Karpas-422 (cell line): ENCODE results near the gene ABHD12. TPM values are rescaled to one million over a fixed set of nuclear protein-coding genes. Genes with fewer than 3 reads are reported as not detected.

Experiments
- DNase-seq: peaks from one replicate; pipeline ENCODE4 v3.0.0-alpha.2; 2015
- H2AFZ ChIP-seq: fragments of 200-600 bp; sonication (generic); 2 replicates; pipeline ENCODE4 v1.6.1; 2014; ENCODE audit warnings: antibody characterized with exemption, low read length, mixed read lengths
- H3K27ac ChIP-seq: fragments of 200-600 bp; sonication (generic); 2 replicates; pipeline ENCODE4 v1.5.1; 2014; ENCODE audit warnings: mild to moderate bottlenecking, low read length, moderate library complexity
- H3K27me3 ChIP-seq: fragments of 200-600 bp; sonication (generic); 2 replicates; pipeline ENCODE4 v1.6.1; 2014; ENCODE audit warnings: low read length, mixed read lengths
- H3K36me3 ChIP-seq: fragments of 200-600 bp; sonication (generic); 2 replicates; pipeline ENCODE4 v1.6.1; 2014; ENCODE audit warnings: low read length, mixed read lengths; ENCODE audit not compliant: insufficient read depth
- H3K4me1 ChIP-seq: fragments of 200-600 bp; sonication (generic); 2 replicates; pipeline ENCODE4 v1.6.1; 2014; ENCODE audit warnings: mild to moderate bottlenecking, low read length, mixed read lengths
- H3K4me2 ChIP-seq: fragments of 200-600 bp; sonication (generic); 2 replicates; pipeline ENCODE4 v1.6.1; 2014; ENCODE audit warnings: low read length, low read depth, mild to moderate bottlenecking; ENCODE audit not compliant: poor library complexity, severe bottlenecking
- H3K4me3 ChIP-seq: fragments of 200-600 bp; sonication (generic); 2 replicates; pipeline ENCODE4 v1.5.1; 2014; ENCODE audit warnings: mild to moderate bottlenecking, antibody characterized with exemption, low read length, mixed read lengths
- H3K79me2 ChIP-seq: fragments of 200-600 bp; sonication (generic); 2 replicates; pipeline ENCODE4 v1.6.1; 2014; ENCODE audit warnings: mild to moderate bottlenecking, low read length, mixed read lengths
- H3K9ac ChIP-seq: fragments of 200-600 bp; sonication (generic); 2 replicates; pipeline ENCODE4 v1.6.0; 2014; ENCODE audit warnings: low read length
- H3K9me2 ChIP-seq: fragments of 200-600 bp; sonication (generic), shearing (Covaris generic); replicated peaks from 2 replicates; pipeline ENCODE4 v1.6.0; 2014; ENCODE audit warnings: mild to moderate bottlenecking, low read length, moderate library complexity; ENCODE audit not compliant: insufficient read depth
- H3K9me3 ChIP-seq: fragments of 300-700, 200-600 bp; sonication (generic); 2 replicates; pipeline ENCODE4 v1.6.1; 2014; ENCODE audit warnings: low read length, mixed read lengths
- H4K20me1 ChIP-seq: fragments of 200-600 bp; sonication (generic); 2 replicates; pipeline ENCODE4 v1.6.1; 2014; ENCODE audit warnings: mild to moderate bottlenecking, antibody characterized with exemption, low read length, low read depth; ENCODE audit not compliant: insufficient read depth
- total RNA-seq: library from RNA; depleted of rRNA; stranded (reverse); fragments of >200 nt; shearing (Covaris generic); gene quantifications from 2 replicates; pipeline ENCODE4 v1.2.3, GENCODE V29; 2014; ENCODE audit warnings: low replicate concordance

The ABHD12 gene
- total RNA-seq, 1 experiment from 2014 or later = 26.1 TPM

DNA sequence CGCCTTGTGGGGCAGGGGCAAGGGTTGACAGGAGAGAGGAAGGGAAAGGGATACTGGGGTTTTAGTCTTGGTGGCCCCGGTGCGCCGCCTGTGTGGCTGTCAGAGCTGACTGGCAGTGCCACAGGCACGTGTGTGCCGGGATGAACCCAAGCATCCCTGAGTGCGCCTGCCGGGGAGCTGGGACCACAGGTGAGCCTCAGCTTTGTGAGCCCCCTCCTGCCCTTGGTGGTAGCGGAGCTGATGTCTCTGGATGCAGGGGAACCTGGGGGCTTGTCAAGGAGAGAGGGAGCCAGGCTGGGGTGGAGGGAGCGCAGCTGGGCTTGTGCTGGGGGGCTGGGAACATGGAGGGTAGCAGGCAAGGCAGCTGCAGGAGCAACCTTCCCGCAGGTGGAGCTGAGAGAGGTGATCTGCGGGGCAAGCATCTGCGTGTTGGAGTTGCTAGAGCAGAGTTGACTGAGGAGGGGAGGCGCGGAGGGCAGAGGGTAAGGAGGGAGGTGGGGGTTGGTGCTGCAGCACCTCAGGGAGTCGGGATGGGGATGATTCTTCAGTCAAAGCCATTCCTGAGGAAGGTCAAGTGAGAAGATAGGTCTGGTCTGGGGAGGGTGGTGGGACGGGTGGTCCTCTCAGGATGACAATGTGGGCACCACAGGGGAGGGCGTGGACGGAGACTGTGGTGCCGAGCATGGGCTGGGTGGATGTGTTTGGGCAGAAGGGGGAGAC, 114.7 kb downstream of the ABHD12 start:
- no peak overlapping the region for H3K4me2 ChIP-seq
- peaks cover 56% of the 10 kb centered on the region; the same call in 1 of the 2 replicates for H4K20me1 ChIP-seq
- H2AFZ ChIP-seq = no peak overlapping the region
- H3K4me1 ChIP-seq = peaks cover 14% of the 10 kb centered on the region
- no peak overlapping the region for H3K4me3 ChIP-seq
- peaks cover 50% of the 10 kb centered on the region for H3K36me3 ChIP-seq
- no peaks in the 10 kb centered on the region for H3K9me3 ChIP-seq
- H3K27me3 ChIP-seq = no peaks in the 10 kb centered on the region
- H3K27ac ChIP-seq = no peak overlapping the region
- H3K9ac ChIP-seq = no peak overlapping the region
- no peak for DNase-seq
- H3K9me2 ChIP-seq = no peaks in the 10 kb centered on the region
- peaks cover 26% of the 10 kb centered on the region for H3K79me2 ChIP-seq

DNA sequence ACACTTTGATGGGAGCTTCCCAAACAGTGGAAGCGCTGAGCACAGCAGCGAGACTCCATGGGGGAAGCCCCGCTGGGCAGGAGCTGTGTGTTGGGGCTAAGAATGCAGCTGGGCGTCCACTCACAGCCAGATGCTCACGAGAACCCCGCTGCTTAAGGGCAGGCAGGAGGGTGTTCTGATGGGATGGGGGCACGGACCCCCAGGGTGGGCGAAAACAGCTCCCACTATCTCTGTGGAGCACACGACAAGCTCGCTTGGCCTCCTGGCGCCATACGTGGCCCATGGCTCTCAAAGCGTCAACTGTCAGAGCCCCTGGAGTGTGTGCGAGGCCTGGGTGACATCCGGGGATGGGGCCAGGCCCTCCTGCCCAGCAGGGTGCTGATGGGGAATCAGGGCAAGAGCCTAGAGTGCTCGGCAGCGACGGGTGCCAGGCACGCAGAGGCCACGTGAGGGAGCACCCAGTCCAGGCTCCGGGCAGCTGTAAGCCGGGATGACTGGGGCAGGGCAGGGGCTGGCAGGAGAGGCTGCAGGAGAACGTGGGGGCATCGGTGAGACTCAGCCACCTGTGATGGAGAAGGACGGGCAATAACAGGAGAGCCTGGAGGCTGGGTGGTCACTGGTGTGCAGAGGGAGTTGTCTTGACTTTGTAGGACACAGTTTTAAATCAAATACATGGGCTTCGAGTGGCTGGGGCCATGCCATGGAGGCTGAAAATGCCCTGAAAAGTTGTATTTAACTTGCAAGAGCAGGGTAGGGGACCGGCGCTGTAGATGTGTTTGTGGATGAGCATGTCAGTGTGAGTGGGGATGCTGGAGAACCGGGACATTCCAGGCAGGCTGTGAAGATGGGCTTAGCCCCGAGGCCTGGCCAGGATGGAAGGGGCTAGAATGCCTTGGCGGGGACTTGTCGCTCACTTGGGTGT, 115.5 kb downstream of the ABHD12 start:
- H3K36me3 ChIP-seq = peaks cover 50% of the 10 kb centered on the region
- no peak overlapping the region for H3K9ac ChIP-seq
- no peaks in the 10 kb centered on the region for H3K27me3 ChIP-seq
- peaks cover 30% of the 10 kb centered on the region for H3K79me2 ChIP-seq
- peaks cover 5% of the 10 kb centered on the region for H3K4me1 ChIP-seq
- no peak overlapping the region for H3K27ac ChIP-seq
- H4K20me1 ChIP-seq = peaks cover 48% of the 10 kb centered on the region; the same call in 1 of the 2 replicates
- no peak for DNase-seq
- H3K4me2 ChIP-seq = no peak overlapping the region
- H3K4me3 ChIP-seq = no peak overlapping the region
- no peaks in the 10 kb centered on the region for H3K9me2 ChIP-seq
- H2AFZ ChIP-seq = no peak overlapping the region
- no peaks in the 10 kb centered on the region for H3K9me3 ChIP-seq

DNA sequence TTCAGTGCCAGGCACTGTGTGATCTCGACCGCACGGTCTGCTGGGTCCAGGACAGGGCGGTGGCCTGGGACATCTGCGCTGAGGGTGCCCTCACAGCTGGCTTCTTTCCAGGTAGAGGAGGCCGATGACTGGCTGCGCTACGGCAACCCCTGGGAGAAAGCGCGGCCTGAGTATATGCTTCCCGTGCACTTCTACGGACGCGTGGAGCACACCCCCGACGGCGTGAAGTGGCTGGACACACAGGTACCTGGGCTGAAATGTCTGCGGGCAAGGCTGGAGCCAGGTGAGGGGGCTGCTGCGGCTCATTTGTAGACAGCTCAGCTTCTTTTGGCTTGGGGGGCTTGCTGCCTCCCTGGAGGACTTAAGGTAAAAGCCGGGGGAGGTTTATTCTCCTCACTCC, 116.2 kb downstream of the ABHD12 start:
- no peak overlapping the region for H3K9ac ChIP-seq
- H3K27me3 ChIP-seq = no peaks in the 10 kb centered on the region
- no peak overlapping the region for H3K27ac ChIP-seq
- H3K79me2 ChIP-seq = peaks cover 33% of the 10 kb centered on the region
- peaks cover 52% of the 10 kb centered on the region for H4K20me1 ChIP-seq
- H3K9me3 ChIP-seq = no peaks in the 10 kb centered on the region
- H3K4me1 ChIP-seq = no peaks in the 10 kb centered on the region
- no peak overlapping the region for H3K4me2 ChIP-seq
- no peak for DNase-seq
- no peak overlapping the region for H3K4me3 ChIP-seq
- H3K36me3 ChIP-seq = peaks cover 53% of the 10 kb centered on the region
- H3K9me2 ChIP-seq = no peaks in the 10 kb centered on the region
- H2AFZ ChIP-seq = no peak overlapping the region

DNA sequence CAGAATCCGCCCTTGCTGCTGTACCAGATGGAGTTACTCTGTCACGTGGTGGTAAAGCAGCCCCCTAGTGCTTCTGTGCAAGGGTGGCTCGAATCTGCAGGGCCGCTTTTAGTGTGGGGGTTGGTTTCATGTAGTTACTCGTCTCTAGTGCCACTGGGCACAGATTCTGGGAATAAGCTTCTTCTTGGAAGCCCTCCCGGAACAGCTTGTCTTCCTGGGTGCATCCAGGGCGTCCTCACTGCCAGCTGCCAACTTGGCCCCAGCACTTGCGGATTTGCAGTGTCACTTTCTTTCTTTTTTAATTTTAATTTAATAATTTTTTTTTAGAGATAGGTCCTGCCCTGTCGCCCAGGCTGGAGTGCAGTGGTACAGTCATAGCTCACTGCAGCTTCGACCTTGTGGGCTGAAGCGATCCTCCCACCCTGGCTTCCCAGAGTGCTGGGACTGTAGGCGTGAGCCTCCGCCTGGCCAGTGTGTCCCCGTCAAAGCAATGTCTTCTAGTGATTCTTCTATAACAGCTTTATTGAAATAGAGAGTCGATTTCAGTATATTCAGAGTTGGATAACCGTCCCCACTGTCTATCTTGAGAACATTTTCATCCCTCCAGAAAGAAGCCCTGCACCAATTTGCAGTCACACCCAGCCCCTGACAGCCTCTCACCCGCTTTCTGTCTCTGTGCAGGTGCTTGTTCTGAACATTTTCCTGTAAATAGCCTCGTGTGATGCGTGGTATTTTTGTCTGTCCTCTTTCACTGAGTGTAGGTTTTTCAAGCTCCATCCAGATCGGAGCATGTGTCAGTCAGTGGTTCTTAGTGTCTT, 116.9 kb downstream of the ABHD12 start:
- peaks cover 58% of the 10 kb centered on the region for H4K20me1 ChIP-seq
- H3K9me3 ChIP-seq = no peaks in the 10 kb centered on the region
- peaks cover 59% of the 10 kb centered on the region for H3K36me3 ChIP-seq
- H3K27ac ChIP-seq = no peak overlapping the region
- no peaks in the 10 kb centered on the region for H3K27me3 ChIP-seq
- no peak overlapping the region for H2AFZ ChIP-seq
- no peaks in the 10 kb centered on the region for H3K9me2 ChIP-seq
- H3K9ac ChIP-seq = no peak overlapping the region
- H3K79me2 ChIP-seq = peaks cover 38% of the 10 kb centered on the region
- no peak overlapping the region for H3K4me2 ChIP-seq
- no peaks in the 10 kb centered on the region for H3K4me1 ChIP-seq
- DNase-seq = no peak
- no peak overlapping the region for H3K4me3 ChIP-seq

DNA sequence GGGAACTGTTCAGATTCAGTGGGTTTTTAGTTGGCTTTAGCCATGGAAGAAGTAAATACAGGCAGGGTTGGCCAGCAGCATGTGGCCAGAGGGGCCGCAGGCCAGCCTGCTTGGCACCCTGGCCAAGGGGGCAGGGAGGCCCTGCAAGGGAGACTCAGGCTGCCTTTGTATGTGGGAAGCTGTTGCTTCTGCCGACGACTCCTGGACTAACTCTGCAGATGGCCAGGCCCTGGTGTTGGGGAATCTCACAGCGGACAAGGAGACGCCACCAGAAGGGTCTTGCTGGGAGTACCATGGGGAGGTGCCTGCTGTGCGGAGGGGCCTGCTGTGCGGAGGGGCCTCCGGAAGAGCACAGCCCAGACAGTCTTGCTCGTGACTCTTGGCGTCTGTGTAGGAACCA, 117.6 kb downstream of the ABHD12 start:
- H4K20me1 ChIP-seq = peaks cover 57% of the 10 kb centered on the region
- no peak overlapping the region for H3K4me3 ChIP-seq
- H3K4me2 ChIP-seq = no peak overlapping the region
- no peaks in the 10 kb centered on the region for H3K27me3 ChIP-seq
- no peaks in the 10 kb centered on the region for H3K9me3 ChIP-seq
- H3K4me1 ChIP-seq = no peaks in the 10 kb centered on the region
- H2AFZ ChIP-seq = no peak overlapping the region
- DNase-seq = no peak
- H3K36me3 ChIP-seq = peaks cover 63% of the 10 kb centered on the region
- H3K9me2 ChIP-seq = no peaks in the 10 kb centered on the region
- no peak overlapping the region for H3K27ac ChIP-seq
- peaks cover 44% of the 10 kb centered on the region for H3K79me2 ChIP-seq
- no peak overlapping the region for H3K9ac ChIP-seq

DNA sequence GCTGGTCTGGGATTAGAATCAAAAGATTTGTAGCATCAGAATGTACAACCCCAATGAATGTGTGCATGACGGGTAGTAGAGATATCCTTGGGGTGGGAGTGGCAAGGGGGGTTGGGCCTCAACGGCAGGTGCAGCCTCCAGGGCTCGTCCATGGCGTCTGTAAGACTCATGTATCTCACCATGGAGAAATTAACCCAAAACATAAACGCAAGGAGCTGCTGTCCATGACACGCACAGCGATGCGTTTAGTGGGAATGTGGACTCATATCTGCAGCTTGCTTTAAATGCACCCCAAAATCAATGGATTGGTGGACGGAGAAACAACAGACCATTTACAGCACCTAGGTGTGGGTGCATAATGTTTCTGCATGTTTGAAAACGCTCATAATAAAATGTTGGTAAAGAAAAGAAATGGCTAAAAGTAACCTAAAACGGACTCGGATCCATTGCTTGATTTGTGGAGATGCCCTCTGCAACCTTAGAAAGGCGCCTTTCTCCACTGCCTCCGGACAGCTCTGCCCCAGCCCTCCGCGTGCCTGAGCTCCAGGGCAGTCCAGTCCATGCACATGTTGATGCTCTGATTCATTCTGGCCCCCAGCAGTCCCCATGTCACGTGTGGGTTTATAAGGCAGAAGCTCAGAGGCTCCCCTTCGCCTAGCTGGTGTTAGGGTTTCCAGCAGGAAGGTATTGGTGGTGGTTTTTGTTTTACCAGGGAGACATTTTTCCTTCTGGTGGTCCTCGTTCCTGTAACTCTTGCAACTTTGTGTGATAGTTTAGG, 118.2 kb downstream of the ABHD12 start:
- Histone ChIP-seq H3K9me2 (no peaks in the 10 kb centered on the region), H3K27ac (no peak overlapping the region), H3K36me3 (peaks cover 58% of the 10 kb centered on the region), H3K4me3 (no peak overlapping the region), H2AFZ (no peak overlapping the region), H3K4me1 (no peaks in the 10 kb centered on the region), H3K4me2 (no peak overlapping the region), H4K20me1 (peaks cover 53% of the 10 kb centered on the region), H3K9me3 (no peaks in the 10 kb centered on the region), H3K27me3 (no peaks in the 10 kb centered on the region), H3K79me2 (peaks cover 48% of the 10 kb centered on the region), H3K9ac (no peak overlapping the region)
- DNase-seq = no peak

DNA sequence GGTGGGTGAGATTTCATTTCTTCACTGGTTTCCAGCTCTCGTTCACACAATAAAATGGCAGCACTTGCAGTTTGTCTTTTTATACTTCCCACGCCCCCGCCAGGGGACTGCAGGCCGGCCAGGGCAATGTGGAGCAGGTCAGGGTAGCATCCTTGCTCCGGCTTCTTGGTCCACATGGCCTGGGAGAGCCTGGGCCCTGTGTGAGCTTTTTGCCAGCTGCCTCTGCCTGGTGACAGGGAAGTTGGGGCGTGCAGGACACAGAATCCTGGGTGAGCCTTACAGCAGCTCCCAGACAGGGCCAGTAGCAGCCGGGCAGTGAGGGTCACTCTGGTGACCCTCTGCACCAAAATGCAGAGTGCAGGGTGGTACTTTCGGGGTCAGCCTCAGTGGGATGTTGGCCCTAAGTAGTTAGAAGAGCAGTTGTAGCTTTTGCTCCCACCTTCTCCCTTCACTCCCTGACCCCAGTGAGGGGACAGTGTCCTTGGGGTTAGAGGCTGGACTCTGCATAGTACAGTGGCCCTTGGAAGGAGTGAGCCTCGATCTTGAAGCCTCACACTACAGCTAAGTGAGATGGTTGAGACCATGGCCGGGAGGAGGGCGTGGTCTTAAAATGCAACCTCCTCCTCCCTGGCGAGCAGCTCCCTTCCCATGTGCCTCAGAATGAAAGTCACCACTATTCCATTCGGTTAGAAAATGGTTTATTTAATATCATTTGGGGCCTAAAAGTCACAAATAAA, 119.0 kb downstream of the ABHD12 start:
- Histone ChIP-seq H3K4me2 (no peak overlapping the region), H3K79me2 (peaks cover 56% of the 10 kb centered on the region), H3K4me3 (no peak overlapping the region), H3K27ac (no peak overlapping the region), H3K27me3 (no peaks in the 10 kb centered on the region), H3K36me3 (peaks cover 61% of the 10 kb centered on the region), H2AFZ (no peak overlapping the region), H3K9me3 (no peaks in the 10 kb centered on the region), H3K4me1 (no peaks in the 10 kb centered on the region; the same call in 1 of the 2 replicates), H3K9me2 (no peaks in the 10 kb centered on the region), H3K9ac (no peak overlapping the region), H4K20me1 (peaks cover 47% of the 10 kb centered on the region)
- no peak for DNase-seq
